ENCODE data around the gene COPB2. TPM values are rescaled to one million over a fixed set of nuclear protein-coding genes. Genes with fewer than 3 reads are reported as not detected.
"Not testable (repeated sequence)": the region's sequence is repeated elsewhere in the genome, so short reads cannot be mapped to it uniquely, and the experiment has no call there.

The COPB2 gene
- polyA plus RNA-seq, 5 donors = 130 to 164 (median 155) TPM

DNA sequence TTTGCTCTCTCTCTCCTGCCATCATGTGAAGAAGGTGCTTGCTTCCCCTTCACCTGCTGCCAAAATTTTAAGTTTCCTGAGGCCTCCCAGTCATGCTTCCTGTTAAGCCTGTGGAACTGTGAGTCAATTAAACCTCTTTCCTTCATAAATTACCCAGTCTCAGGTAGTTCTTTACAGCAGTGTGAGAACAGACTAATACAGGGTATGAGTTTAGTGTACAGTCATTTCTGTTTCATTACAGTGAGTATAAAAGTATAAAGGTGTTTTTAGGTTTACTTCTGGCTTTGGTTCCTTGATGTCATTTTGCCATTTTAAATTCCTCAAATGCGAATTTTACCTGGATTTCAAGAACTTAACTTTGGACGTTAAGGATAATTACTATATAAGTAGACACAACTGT is 7.2 kb downstream of the COPB2 start:
- not testable (repeated sequence) for DNase-seq

DNA sequence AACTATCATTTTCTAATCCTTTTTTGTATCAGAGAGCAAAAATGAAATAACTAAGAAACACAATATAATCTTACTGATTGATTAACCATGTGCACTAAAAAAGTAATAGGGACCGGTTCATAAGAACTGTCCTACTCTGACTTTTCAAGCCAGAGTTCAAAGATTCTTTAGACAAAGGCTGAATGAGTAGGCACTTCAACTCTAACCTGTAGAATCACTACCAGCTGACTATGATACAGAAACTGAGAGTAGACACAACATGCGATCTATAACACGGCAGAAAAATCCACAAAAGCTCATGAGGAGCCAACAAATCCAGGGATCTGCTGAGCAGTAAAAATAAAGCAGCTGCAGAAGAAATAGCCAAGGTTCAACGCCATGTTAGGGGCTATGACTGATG is 8.9 kb downstream of the COPB2 start:
- no peak for DNase-seq

DNA sequence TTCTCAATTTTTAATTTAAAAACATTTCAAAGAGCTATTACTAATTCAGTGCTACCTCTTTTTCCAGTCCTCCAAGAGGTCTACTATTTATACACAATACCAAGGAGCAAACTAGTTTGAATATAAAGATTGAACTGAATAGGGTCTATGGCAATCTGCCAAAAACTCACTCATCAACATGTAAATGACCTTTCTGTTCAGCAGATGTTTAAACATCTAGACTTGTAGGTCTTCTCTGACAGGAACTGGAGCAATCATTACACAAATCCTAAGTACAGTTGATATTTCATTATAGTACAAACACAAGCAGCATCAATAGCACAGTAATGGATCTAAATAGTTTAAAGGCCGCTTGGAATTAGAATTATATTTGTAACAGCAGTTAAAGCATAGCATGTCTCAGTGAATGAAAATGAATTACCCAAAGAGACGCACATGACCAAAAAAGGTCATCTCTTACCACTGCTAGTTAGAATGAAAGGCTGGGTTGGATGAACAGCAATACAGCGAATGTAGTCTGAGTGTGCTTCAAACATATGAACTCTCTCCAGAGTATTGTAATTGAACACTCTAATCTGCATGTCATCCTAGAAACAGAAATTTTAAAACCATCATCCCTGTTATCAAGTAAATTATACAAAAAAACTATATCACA is 10.7 kb downstream of the COPB2 start:
- DNase-seq = no peak

DNA sequence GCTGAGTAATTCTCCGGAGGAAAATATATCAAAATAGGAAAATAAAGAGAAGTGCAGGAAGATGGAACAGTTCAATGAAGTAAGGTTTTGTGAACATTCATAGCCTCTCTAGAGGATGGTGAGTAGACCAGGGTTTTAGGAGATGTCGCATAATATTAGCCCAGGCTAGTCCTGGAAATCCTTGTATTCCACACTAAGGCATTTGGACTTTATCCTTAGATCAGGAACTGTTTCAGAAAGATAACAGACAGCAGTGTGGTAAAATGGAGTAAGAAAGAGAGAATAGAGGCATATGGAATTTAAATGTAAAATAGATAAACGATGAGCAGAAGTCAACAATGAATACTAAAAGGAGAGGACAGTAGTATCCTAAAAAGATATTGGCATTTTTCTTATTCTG is 12.1 kb downstream of the COPB2 start:
- no peak for DNase-seq

DNA sequence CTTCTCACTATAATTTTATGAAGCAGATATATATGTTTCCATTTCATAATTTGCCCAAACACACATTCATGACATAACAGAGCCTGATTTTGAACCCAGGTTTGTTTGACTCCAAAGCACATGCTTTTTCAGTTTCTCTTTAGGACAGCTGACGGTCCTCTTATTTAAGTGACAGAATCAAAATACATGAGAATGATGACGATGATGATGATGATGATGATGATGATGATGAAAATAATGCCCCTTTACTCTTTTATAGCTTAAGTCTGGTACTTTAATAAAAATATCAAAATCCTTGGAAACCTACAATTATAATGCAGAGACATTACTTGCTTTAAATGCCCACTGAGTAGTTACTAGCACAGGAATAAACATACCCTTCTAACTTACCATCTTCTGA is 15.3 kb downstream of the COPB2 start:
- no peak for DNase-seq

DNA sequence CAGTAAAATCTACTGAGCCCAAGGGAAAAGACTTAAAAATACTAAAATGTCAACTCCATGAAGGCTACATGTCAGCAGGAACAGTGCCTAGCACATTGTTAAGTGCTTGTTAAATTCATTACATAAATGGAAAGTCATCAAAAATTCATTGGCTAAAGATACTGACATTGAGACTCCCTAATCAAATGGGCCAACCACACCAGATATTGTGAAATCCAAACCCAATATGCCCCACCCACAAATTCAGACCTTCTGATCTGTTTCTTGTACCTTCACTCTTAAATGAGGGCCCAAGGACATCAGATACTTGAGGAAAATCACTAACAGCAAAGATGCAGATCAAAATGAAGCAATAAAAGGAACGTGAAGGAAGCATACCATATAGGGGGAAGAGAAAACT is 24.9 kb downstream of the COPB2 start:
- DNase-seq = no peak

DNA sequence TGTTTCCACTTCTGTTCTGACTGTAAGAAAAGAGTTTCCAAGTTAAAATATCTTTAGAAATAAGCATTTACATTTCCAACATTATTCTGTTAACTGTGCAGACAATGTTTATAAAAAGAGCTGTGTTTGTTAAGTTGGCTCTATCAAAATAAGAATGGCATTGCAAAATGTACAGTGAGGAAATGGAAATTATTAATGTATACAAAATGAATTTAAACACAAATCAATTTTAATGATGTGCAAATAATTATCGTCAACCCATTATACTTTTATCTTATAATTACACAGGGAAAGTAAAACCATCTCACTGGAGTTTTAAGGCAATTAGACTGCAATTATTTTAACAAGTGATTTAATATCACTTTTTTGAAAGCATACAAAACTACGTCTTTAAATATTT is 28.2 kb downstream of the COPB2 start:
- DNase-seq = peak; percentile 17 to 60

DNA sequence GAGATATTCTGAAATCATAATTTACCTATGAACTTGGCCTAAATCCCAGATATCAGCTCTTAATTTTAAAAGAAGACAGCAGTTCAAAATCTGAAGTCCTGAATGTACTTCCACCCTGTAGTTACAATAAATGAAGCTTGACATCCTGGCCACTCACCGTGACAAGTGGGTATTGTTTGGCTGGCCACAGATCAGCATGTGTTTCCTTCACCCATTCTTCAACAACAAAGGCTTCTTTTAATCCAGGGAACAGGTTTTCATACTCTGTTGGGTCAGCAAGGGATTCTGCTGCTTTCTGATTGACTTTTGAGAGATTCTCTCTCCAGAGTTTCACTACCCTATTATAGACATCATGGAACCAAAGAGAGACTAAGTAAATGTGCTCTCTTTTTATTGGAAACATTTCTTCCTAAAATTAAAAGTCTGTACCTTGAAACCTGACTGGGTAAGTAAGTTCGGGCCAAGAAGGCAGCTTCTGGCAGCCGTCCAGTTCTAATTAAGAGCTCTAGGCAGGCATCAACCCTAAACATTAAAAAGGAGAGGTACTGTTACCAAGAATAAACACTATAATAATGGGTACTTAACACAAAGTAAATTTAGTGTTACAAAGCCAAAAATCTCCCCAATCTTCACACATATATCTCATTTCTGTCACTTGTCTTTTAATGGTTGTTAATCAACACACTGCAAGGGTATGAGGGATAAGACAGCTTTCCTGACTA is 30.4 kb downstream of the COPB2 start:
- no peak for DNase-seq

DNA sequence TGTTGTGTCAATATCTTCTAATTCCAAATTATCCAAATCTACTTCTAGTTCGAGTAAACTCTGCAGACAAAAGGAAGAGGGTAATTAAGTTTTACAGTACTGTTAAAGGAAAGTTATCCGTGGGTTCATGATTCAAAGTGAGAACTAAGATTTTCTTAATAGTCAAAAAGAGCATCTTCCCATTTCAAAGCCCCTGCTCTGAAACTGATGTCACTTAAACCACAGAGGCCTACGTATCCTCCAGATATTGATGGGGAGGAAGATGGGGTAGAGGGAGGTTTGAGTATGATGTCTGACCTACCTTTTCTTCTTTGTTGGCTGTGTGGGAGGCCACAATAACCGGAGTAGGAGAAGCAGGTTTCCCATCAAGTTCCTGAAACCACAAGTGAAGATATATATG is 31.5 kb downstream of the COPB2 start:
- DNase-seq = no peak

DNA sequence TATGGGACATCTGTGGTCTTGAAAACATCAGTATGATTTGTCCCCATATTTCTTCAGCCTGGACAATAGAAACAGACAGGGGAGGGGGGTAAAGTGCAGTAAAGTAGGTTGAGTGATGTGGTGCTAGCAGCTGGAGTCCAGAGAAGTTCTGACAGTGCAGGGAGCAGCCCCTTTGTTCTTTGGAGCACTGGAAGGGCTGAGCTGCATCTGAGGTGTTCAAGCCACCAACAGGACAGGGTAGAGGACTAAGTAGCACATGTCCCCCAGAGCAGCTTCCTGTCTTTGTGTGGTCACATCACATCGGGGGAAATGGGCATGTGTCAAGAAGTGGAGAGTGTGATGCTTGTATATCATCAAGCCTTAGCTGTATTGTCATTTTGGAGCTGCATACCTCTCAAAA is 33.6 kb downstream of the COPB2 start:
- DNase-seq = no peak

DNA sequence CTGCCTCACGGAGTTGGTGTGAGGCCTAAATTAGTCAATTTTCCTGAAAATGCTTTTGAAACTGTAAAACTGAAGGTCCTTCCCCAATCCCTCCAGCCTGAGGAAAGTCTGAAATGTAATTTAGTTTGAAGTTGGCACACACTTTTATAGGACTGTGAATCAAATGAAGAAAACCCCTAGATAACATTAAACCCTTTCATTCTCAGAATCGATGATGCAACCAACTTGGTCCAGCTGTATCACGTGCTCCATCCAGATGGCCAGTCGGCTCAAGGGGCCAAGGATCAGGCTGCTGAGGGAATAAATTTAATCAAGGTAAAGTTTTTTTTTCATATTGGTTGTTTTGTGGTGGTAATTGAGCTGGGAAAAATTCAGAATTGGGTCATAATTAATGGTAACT is 34.0 kb downstream of the COPB2 start:
- no peak for DNase-seq

DNA sequence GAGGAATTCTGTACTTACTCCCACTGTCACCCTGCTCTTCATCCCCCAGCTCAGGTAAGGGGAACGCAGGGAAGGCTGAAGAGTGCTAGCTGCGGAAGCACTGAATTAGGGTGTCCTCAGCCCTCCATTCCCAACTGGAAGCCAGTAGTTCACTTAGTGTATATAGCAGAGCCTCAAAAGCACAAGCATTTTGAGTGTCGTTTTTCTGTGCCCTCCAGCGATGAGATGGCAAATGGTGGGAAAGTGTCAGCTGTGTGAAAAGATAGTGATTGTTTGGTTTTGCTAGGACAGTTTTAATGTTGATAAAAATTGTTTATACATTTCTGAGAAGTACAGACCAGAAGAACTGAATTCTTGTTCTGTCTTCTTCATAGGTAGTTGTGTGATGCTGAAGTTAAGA is 34.8 kb downstream of the COPB2 start:
- no peak for DNase-seq

DNA sequence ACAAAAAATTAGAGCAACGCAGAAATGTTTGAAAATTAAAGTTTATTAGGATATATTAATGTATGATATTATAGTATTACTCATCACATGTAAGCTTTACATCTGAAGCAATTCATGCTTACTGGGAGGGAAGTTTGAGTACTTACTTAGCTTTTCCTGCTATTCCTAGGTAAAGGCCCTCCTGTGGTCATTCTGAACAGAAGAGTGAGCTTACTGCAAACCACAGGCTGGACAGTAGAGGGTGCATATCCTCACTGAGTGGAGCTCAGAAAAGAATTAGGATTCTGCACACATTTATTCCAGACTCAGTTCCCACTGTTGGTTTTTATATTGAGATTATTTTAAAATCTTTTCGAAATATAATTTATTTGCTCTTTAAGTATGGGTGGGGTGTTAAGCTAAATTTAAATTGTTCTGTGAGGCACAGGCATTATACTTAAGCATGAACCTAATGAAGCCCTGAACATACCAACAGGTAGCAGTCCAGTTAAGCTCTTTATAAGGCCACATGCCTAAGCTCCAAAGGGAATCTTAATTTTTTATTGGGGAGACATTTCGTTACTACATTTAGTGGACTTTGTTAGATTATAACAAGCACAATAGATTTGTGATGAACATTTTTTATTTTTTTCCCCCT is 35.4 kb downstream of the COPB2 start:
- DNase-seq = no peak

DNA sequence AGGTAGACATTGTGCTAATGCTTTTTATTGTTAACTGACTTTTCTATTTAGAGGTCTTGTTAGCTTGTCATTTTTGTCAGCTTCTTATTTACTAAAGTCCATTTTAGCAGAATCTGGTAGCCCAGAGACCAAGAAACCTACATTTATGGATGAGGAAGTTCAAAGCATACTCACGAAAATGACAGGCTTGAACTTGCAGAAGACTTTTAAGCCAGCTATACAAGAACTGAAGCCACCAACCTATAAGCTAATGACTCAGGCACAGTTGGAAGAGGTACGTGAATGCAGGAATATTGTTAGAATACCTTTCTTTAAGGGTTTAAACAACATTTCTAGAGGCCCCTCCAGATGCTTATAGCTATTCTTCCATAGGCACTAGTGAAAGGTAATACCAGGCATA is 42.7 kb downstream of the COPB2 start:
- DNase-seq = no peak

DNA sequence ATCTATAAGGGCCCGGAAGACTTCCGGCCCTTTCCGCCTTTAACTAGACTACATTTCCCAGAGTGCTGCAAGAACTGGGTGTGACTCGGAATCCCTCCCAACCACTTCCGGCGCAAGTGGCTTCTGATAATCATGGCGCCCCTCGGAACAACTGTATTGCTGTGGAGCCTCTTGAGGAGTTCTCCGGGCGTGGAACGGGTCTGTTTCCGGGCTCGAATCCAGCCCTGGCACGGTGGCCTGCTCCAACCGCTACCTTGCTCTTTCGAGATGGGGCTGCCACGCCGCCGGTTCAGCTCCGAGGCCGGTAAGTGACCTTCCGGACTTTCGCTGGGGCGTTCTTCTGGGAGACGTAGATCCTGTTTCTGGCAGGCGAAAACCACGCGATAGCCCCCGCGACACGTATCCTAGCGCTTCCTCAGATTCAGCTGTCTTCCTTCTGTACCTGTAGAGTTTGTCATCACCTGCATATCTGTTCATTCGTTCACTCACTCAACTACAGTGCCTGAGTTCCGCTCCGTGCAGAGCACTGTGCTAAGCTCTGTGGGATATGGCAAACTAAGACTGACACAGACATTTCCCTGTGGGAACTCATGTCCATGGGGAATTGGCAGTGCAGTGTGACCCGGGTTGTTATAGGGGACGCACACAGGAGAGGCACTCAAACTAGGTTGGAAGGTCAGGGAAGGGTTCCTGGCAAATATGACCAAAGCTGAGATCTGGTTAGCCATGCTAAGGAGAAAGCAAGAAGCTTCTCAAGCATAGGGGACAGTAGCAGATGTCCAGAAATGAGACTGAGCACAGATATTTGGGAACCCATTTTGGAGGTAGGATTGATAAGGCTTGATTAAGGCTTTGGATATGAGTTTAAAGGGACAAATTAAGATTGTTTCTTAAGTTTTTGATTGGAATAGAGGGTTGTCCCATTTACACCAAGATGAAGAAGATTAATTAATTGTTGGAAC is 45.3 kb downstream of the COPB2 start, which contains the start of gene MRPS22:
MRPS22 (plus strand) TSS at position 126 of the 962 bp plus-strand sequence; CDS start at position 133, 7 bp downstream.
- peak; percentile 77 to 81 for DNase-seq

DNA sequence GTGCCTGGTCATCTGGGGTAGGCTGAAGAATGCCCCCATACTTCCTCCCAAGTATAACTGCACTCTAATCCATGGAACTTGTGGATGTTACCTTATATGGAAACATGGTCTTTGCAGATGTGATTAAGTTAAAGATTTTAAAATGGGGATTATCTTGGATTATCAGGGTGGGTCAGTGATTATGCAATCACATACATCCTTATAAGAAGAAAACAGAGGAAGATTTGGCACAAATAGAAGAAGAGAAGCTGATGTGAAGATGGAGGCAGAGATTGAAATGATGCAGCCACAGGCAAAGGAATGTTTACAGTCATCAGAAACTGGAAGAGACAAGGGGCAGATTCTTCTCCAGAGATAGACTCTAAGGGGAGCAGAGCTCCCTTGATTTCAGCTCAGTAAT is 47.4 kb downstream of the COPB2 start:
- no peak for DNase-seq

DNA sequence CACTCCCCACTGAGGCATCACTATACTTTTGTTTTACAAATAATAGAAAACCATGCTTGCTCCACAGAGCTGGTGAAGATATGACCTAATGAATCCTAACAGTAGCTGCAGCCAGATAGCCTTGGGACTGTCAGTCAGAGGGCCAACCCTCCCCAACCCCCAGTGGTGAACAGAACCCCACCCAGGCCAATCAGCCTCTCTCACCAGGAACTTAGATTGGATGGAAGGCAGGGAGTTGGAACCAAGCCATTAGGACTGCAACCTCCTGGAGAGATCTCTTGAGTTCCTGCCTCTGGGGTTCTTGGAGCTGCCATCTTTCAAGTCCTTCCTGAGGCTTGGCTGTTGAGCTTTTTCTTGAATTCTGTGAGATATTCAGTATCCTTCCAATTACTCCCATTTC is 48.7 kb downstream of the COPB2 start:
- DNase-seq = no peak

DNA sequence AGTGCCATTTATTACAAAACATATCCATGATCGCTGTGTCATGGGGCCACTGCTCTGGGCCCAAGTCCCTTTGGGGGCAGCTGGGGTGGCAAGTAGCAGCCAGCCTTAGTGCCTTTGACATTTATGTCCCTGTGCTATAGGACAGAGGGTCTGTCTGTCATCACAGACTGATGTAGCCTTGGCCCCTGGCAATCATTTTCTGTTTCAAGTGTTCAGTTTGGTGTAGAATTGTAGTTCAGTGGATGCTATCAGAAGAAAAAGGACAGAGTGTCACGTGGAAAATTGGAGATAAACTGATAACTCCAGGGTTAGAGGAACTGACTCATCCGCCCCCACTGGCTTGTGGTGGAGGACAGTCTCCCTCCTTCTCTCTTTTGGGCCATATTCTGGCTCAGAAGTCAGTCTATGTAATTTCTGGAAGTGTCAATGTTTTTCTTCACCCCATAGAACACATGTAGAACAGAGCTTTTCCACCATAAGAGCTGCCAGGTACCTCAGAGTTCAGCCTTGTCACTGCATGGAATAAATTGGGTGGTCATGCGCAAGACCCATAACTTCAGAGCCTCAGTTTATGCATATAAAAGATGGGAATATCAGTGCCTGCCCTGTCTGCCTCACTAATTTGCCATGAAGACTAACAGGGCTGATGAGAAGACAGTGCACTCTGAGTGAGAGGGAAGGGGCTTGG is 50.1 kb downstream of the COPB2 start:
- no peak for DNase-seq

DNA sequence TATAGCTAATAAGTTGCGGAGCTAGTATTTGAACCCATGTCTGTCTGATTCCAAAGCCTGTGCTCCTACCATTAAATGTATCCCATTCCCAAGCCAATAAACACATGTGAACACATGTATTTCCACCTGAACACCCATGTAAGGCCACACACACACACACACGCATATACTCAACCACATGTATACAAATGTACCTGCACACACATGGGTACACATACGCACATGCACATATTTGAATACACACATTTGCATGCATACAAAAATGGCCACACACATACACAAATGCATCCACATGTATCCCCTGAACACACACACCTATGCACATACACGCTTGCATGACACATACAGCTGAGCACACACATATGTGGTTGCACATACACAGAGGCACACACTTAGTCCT is 51.0 kb downstream of the COPB2 start:
- no peak for DNase-seq

DNA sequence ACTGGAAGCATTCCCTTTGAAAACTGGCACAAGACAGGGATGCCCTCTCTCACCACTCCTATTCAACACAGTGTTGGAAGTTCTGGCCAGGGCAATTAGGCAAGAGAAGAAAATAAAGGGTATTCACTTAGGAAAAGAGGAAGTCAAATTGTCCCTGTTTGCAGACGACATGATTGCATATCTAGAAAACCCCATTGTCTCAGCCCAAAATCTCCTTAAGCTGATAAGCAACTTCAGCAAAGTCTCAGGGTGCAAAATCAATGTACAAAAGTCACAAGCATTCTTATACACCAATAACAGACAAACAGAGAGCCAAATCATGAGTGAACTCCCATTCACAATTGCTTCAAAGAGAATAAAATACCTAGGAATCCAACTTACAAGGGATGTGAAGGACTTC is 54.8 kb downstream of the COPB2 start:
- DNase-seq = not testable (repeated sequence)

DNA sequence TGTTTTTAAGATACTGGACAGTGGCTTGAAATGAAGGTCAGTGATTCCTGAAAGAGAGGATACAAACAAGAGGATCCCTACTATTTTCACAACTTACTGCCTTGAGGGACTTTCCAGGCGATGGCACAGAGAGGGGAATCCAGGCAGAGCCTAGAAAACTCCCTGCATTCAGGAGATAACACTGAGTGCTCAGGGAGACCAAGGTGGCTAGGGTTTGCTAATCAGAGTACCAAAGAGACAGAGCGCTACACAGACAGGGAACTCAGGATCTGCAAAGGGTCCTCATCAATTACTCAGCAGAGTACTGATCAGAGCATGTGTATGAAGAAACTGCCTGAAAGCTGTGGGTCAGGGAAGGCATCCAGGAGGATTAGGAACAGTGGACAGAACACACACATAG is 57.4 kb downstream of the COPB2 start:
- no peak for DNase-seq
